ENCODE data around the gene FRY. TPM values are rescaled to one million over a fixed set of nuclear protein-coding genes. Genes with fewer than 3 reads are reported as not detected.

The FRY gene
- total RNA-seq, 1 experiment from 2014 or later = 1.3 TPM

- ChIA-PET POLR2A (ENCODE audit: unreplicated experiment) (interaction anchor here (0.9 kb wide), 1 partner anchor 9 kb away, joined by 3 read pairs; no protein-coding TSS in a partner anchor), CTCF (no interaction called here)
- no TSS peak for BruUV-seq (replicated peaks)
- Histone ChIP-seq H3K27me3 (ENCODE audit: low read length) (no peaks in the 10 kb centered on the region), H3K27ac (ENCODE audit: low read length) (no peak overlapping the region), H3K9ac (ENCODE audit: low read length) (no peak overlapping the region), H3F3A (ENCODE audit: low read length, unreplicated experiment) (no peaks in the 10 kb centered on the region), H3K9me3 (ENCODE audit: low read length) (no peaks in the 10 kb centered on the region), H3K79me2 (ENCODE audit: low read length) (no peaks in the 10 kb centered on the region), H4K20me1 (ENCODE audit: low read length) (no peaks in the 10 kb centered on the region), H3K36me3 (ENCODE audit: low read depth, low read length) (no peaks in the 10 kb centered on the region), H3K9me2 (replicated peaks; ENCODE audit: low read length) (no peaks in the 10 kb centered on the region), H2AFZ (ENCODE audit: low read length) (no peak overlapping the region), H3K4me3 (ENCODE audit: low read length) (no peak overlapping the region), H3K4me2 (ENCODE audit: low read length) (no peak overlapping the region), H3K4me1 (ENCODE audit: insufficient read depth, low read length) (peaks cover 26% of the 10 kb centered on the region)
- no peak for DNase-seq
- no peak for ATAC-seq
- intact Hi-C loops (cut with micrococcal nuclease) = no loop called here
- TF ChIP-seq EZH2 (IDR thresholded peaks at IDR 0.05; ENCODE audit: low read length, unreplicated experiment) (no peak), EZH2phosphoT487 (IDR thresholded peaks at IDR 0.05; ENCODE audit: borderline replicate concordance, low read length) (no peak)
- TF ChIP-seq, protein P1, sequence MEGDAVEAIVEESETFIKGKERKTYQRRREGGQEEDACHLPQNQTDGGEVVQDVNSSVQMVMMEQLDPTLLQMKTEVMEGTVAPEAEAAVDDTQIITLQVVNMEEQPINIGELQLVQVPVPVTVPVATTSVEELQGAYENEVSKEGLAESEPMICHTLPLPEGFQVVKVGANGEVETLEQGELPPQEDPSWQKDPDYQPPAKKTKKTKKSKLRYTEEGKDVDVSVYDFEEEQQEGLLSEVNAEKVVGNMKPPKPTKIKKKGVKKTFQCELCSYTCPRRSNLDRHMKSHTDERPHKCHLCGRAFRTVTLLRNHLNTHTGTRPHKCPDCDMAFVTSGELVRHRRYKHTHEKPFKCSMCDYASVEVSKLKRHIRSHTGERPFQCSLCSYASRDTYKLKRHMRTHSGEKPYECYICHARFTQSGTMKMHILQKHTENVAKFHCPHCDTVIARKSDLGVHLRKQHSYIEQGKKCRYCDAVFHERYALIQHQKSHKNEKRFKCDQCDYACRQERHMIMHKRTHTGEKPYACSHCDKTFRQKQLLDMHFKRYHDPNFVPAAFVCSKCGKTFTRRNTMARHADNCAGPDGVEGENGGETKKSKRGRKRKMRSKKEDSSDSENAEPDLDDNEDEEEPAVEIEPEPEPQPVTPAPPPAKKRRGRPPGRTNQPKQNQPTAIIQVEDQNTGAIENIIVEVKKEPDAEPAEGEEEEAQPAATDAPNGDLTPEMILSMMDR (conservative IDR thresholded peaks at IDR 0.05; ENCODE audit: low read depth, low read length) = no peak
These were observed 224.7 kb downstream of the FRY start for GRCh38 chr13:32256243-32256642.

DNA sequence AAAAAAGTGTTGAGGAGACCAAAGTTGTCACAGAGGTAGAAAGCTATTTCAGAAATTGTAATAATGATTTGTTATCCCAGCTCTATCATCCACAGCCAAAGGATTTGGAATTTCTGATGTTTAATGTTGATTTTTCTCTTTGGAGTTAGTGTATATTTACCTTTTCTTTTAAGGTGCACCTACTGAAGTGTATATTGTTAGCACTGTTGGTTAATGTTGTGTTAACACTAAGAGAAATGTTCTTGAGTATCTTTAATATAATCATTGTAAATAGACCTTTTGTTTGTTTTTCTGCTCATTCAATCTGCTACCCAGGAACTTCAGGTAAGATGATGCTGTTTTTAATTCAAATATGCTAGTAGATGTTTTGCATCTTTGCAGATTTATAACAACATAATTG is 226.1 kb downstream of the FRY start:
- TF ChIP-seq EZH2 (IDR thresholded peaks at IDR 0.05; ENCODE audit: low read length, unreplicated experiment) = no peak
- TF ChIP-seq, protein P1 (conservative IDR thresholded peaks at IDR 0.05; ENCODE audit: low read depth, low read length) = no peak
- TF ChIP-seq EZH2phosphoT487 (IDR thresholded peaks at IDR 0.05; ENCODE audit: borderline replicate concordance, low read length) = no peak
- Histone ChIP-seq H3F3A (ENCODE audit: low read length, unreplicated experiment) (no peaks in the 10 kb centered on the region), H3K4me1 (ENCODE audit: insufficient read depth, low read length) (peaks cover 33% of the 10 kb centered on the region)

GRCh38 chr13:32259116-32259515 is 227.5 kb downstream of the FRY start:
- Histone ChIP-seq H3K9me2 (replicated peaks; ENCODE audit: low read length) (no peaks in the 10 kb centered on the region), H3K4me3 (ENCODE audit: low read length) (no peak overlapping the region), H3K79me2 (ENCODE audit: low read length) (no peaks in the 10 kb centered on the region), H3K27me3 (ENCODE audit: low read length) (no peaks in the 10 kb centered on the region), H3K9me3 (ENCODE audit: low read length) (no peaks in the 10 kb centered on the region), H3K4me1 (ENCODE audit: insufficient read depth, low read length) (peaks cover 27% of the 10 kb centered on the region), H3K27ac (ENCODE audit: low read length) (no peak overlapping the region), H3K36me3 (ENCODE audit: low read depth, low read length) (no peaks in the 10 kb centered on the region), H3F3A (ENCODE audit: low read length, unreplicated experiment) (no peaks in the 10 kb centered on the region), H3K4me2 (ENCODE audit: low read length) (no peak overlapping the region), H4K20me1 (ENCODE audit: low read length) (no peaks in the 10 kb centered on the region), H2AFZ (ENCODE audit: low read length) (no peak overlapping the region), H3K9ac (ENCODE audit: low read length) (no peak overlapping the region)
- DNase-seq (no peak), ATAC-seq (no peak)
- TF ChIP-seq EZH2 (IDR thresholded peaks at IDR 0.05; ENCODE audit: low read length, unreplicated experiment) = no peak
- TF ChIP-seq, protein P1 (conservative IDR thresholded peaks at IDR 0.05; ENCODE audit: low read depth, low read length) = no peak
- TF ChIP-seq EZH2phosphoT487 (IDR thresholded peaks at IDR 0.05; ENCODE audit: borderline replicate concordance, low read length) = no peak
- POLR2A ChIA-PET (ENCODE audit: unreplicated experiment) = no interaction called here
- no TSS peak for BruUV-seq (replicated peaks)
- intact Hi-C loops (cut with micrococcal nuclease) = no loop called here
- CTCF ChIA-PET = no interaction called here

More for the DNA sequence above, 226.1 kb downstream of the FRY start:
- H3K4me2 ChIP-seq (ENCODE audit: low read length) = no peak overlapping the region
- H3K4me3 ChIP-seq (ENCODE audit: low read length) = no peak overlapping the region
- H3K36me3 ChIP-seq (ENCODE audit: low read depth, low read length) = no peaks in the 10 kb centered on the region
- no peak overlapping the region for H3K27ac ChIP-seq (ENCODE audit: low read length)
- H3K9me2 ChIP-seq (replicated peaks; ENCODE audit: low read length) = no peaks in the 10 kb centered on the region
- BruUV-seq (replicated peaks) = no TSS peak
- no peaks in the 10 kb centered on the region for H4K20me1 ChIP-seq (ENCODE audit: low read length)
- H3K27me3 ChIP-seq (ENCODE audit: low read length) = no peaks in the 10 kb centered on the region
- H3K9me3 ChIP-seq (ENCODE audit: low read length) = no peaks in the 10 kb centered on the region
- POLR2A ChIA-PET (ENCODE audit: unreplicated experiment) = no interaction called here
- H3K9ac ChIP-seq (ENCODE audit: low read length) = no peak overlapping the region
- ATAC-seq (no peak), DNase-seq (no peak)
- intact Hi-C loops (cut with micrococcal nuclease) = no loop called here
- H3K79me2 ChIP-seq (ENCODE audit: low read length) = no peaks in the 10 kb centered on the region
- H2AFZ ChIP-seq (ENCODE audit: low read length) = no peak overlapping the region
- CTCF ChIA-PET = no interaction called here

Data from PC-3 (cell line).